C4-2B (cell line): ENCODE data around the gene CDH12.

Experiments used
- ZFX ChIP-seq: fragments of 450-650 bp; IDR thresholded peaks from 2 replicates; pipeline ENCODE4 v1.6.1; 2017
- TF ChIP-seq, protein P1 (sequence below): fragments of 450-650 bp; conservative IDR thresholded peaks from 2 replicates; pipeline ENCODE4 v1.5.1; 2017; ENCODE audit warnings: mild to moderate bottlenecking

DNA sequence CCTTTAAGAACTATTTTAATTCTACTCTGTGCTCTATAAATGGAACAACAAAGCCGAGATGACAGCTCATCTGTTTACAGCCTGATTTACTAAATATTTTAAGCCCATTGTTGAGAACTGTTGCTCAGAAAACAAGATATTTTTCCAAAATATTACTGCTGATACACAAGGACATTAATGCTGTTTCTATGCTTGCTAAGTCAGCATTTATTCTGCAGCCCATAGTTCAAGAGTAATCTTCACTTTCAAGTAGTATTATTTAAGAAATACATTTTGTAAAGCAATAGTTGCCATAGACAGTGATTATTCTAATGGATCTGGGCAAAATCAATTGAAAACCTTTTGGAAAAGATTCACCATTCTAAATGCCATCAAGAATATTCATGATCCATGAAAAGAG lies 208.3 kb downstream of the CDH12 start:
- TF ChIP-seq, protein P1, sequence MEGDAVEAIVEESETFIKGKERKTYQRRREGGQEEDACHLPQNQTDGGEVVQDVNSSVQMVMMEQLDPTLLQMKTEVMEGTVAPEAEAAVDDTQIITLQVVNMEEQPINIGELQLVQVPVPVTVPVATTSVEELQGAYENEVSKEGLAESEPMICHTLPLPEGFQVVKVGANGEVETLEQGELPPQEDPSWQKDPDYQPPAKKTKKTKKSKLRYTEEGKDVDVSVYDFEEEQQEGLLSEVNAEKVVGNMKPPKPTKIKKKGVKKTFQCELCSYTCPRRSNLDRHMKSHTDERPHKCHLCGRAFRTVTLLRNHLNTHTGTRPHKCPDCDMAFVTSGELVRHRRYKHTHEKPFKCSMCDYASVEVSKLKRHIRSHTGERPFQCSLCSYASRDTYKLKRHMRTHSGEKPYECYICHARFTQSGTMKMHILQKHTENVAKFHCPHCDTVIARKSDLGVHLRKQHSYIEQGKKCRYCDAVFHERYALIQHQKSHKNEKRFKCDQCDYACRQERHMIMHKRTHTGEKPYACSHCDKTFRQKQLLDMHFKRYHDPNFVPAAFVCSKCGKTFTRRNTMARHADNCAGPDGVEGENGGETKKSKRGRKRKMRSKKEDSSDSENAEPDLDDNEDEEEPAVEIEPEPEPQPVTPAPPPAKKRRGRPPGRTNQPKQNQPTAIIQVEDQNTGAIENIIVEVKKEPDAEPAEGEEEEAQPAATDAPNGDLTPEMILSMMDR = no peak
- no peak for TF ChIP-seq ZFX
